GM19240 (cell line): ENCODE measurements around the gene SRGAP3.

Experiments used
- DNase-seq: peaks from one replicate; pipeline ENCODE4 v3.0.0; 2011; ENCODE audit warnings: low spot score; ENCODE audit not compliant: insufficient read length

Gene SRGAP3

GRCh38 chr3:9201955-9202354 lies 47.5 kb downstream of the SRGAP3 start:
- DNase-seq, result no peak

GRCh38 chr3:9201266-9201665 lies 48.2 kb downstream of the SRGAP3 start:
- DNase-seq, result no peak

GRCh38 chr3:9199775-9200174 lies 49.7 kb downstream of the SRGAP3 start:
- DNase-seq, result no peak

- no peak for DNase-seq
These were observed 50.5 kb downstream of the SRGAP3 start for GRCh38 chr3:9198899-9199335.

GRCh38 chr3:9198261-9198660 lies 51.2 kb downstream of the SRGAP3 start:
- DNase-seq, result no peak

- no peak for DNase-seq
These were observed 53.4 kb downstream of the SRGAP3 start for GRCh38 chr3:9196020-9196419.

- no peak for DNase-seq
These were observed 54.1 kb downstream of the SRGAP3 start for GRCh38 chr3:9195390-9195789.

GRCh38 chr3:9194509-9195184 lies 54.8 kb downstream of the SRGAP3 start:
- DNase-seq, result no peak

- no peak for DNase-seq
These were observed 55.7 kb downstream of the SRGAP3 start for GRCh38 chr3:9193633-9194195.

GRCh38 chr3:9193211-9193610 lies 56.2 kb downstream of the SRGAP3 start:
- DNase-seq, result no peak

GRCh38 chr3:9192248-9193025 lies 57.0 kb downstream of the SRGAP3 start:
- DNase-seq, result no peak

- DNase-seq, result no peak
These were observed 59.2 kb downstream of the SRGAP3 start for GRCh38 chr3:9190276-9190675.

GRCh38 chr3:9188583-9188982 lies 60.9 kb downstream of the SRGAP3 start:
- no peak for DNase-seq

- DNase-seq, result no peak
These were observed 63.7 kb downstream of the SRGAP3 start for GRCh38 chr3:9185701-9186100.

- no peak for DNase-seq
These were observed 64.4 kb downstream of the SRGAP3 start for GRCh38 chr3:9185046-9185445.

- no peak for DNase-seq
These were observed 65.0 kb downstream of the SRGAP3 start for GRCh38 chr3:9184461-9184835.

- no peak for DNase-seq
These were observed 65.5 kb downstream of the SRGAP3 start for GRCh38 chr3:9183811-9184460.

GRCh38 chr3:9183011-9183410 lies 66.4 kb downstream of the SRGAP3 start:
- no peak for DNase-seq

- DNase-seq, result no peak
These were observed 68.7 kb downstream of the SRGAP3 start for GRCh38 chr3:9180764-9181117.

- no peak for DNase-seq
These were observed 69.4 kb downstream of the SRGAP3 start for GRCh38 chr3:9179826-9180763.

- no peak for DNase-seq
These were observed 70.7 kb downstream of the SRGAP3 start for GRCh38 chr3:9178697-9179096.
